ENCODE measurements around the gene IFITM10.
"Not testable (repeated sequence)": the region's sequence is repeated elsewhere in the genome, so short reads cannot be mapped to it uniquely, and the experiment has no call there.

Gene IFITM10

DNA sequence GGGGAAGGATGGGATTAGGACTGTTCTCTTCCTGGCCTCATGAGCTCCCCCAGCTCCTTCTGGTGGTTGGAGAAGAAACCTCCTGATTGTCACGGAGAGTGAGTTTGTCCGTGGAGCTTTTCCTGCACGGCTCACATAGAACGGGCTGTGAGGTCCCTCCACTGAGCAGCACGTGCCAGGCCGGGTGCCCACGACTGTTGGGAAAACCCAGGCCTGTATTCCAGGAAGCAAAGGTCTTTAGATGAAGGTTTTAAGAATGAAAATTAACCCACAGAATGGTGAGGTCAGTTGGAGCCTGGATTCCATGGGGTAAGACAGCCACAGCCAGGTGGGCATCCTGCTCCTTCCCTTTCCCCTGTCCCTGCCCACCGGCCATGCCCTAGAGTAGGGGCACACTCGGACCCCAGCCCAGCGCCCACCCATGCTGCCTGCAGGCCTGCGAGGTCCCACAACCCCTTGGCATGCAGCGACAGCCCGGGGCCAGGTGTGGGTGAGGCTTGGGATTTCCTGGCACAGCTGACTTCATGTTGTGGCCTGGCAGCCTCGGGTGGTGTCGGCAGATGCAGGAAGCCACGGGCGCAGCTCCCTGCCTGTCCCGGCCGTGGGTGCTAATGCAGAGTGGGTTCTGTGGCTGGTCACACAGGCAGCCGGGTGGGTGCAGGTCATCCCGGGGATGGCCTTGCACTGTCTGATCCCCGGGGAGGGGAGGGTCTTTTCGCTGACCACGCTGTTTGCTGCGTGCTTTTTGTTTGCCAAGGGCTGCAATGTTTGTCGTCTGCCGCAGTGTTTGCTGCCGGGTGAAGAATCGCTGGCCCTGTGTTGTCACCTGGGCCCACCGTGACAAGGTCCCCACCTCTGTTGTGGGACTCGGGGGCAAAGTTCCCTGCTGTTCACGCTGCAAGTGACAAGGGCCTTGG lies 60.9 kb downstream of the IFITM10 start:
- not testable (repeated sequence) for H3K9me3 ChIP-seq (ENCODE audit: control insufficient read depth in 1 of 2, low read length in 2 of 2); H3K4me3 ChIP-seq (ENCODE audit: low read depth in 1 of 2, low read length in 2 of 2); H3K9ac ChIP-seq (ENCODE audit: low read depth in 1 of 2, low read length in 2 of 2); H3K36me3 ChIP-seq (ENCODE audit: control insufficient read depth in 1 of 2, insufficient read depth in 2 of 2, low read length in 2 of 2); H3K27ac ChIP-seq (ENCODE audit: low read depth, low read length)
- H3K27me3 ChIP-seq (ENCODE audit: control insufficient read depth in 1 of 2, insufficient read depth in 2 of 2, low read length in 2 of 2) = peaks cover 0 to 18% of the 10 kb centered on the region in 2 donors
- peaks cover 15 to 19% of the 10 kb centered on the region in 2 donors for H3K4me1 ChIP-seq (ENCODE audit: control insufficient read depth in 1 of 2, insufficient read depth in 2 of 2, low read length in 2 of 2)

DNA sequence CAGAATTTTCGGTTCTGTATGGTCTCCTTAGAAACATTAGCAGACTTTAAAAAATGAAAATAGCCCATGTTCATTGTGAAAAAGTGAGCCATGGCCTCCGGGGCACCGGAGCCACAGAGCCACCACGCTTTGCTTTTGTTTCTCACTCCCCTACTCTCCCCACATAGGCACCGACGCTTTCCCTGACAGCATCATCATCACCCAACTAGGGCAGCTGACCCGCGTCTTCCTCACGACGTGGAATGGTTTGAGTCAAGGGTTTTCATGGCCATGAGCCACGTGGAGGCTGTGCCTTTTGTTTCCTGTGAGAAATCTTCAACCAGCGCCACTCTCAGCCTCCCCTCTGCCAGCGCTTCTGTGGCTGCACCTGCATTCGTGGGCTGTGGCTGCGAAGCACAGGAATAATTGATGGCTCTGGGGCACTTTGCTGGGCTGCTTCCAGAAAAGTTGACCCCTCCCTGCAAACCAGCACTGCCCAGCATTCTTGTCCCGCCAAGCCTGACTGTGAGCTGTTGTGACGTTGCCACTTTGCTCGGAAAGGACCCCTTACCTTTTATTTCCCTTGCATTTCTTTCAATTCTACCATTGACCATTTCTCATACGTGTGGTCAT lies 62.0 kb downstream of the IFITM10 start:
- not testable (repeated sequence) for H3K4me3 ChIP-seq (ENCODE audit: low read depth in 1 of 2, low read length in 2 of 2); H3K27ac ChIP-seq (ENCODE audit: low read depth, low read length); H3K36me3 ChIP-seq (ENCODE audit: control insufficient read depth in 1 of 2, insufficient read depth in 2 of 2, low read length in 2 of 2); H3K9me3 ChIP-seq (ENCODE audit: control insufficient read depth in 1 of 2, low read length in 2 of 2); H3K9ac ChIP-seq (ENCODE audit: low read depth in 1 of 2, low read length in 2 of 2)
- peaks cover 13 to 14% of the 10 kb centered on the region in 2 donors for H3K4me1 ChIP-seq (ENCODE audit: control insufficient read depth in 1 of 2, insufficient read depth in 2 of 2, low read length in 2 of 2)
- peaks cover 0 to 18% of the 10 kb centered on the region in 2 donors for H3K27me3 ChIP-seq (ENCODE audit: control insufficient read depth in 1 of 2, insufficient read depth in 2 of 2, low read length in 2 of 2)

DNA sequence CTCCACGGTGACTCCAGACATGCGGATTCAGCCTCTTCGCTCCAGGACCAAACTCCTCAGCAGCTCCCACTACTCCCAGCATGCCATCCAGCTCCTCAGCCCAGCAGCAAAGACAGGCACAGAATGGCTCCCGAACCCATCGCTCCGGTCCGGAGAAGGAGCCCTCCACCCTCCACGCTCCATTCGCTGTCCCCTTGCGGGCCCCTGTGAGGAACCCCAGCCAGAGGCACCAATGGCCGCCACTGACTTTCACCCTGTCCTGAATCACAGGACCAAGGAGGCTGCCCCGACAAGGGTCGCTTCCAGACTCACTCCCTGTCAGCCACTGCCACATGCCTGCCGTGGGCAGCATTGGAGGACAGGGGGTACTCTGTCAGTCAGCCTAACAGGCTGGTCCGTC lies 64.2 kb downstream of the IFITM10 start:
- H3K36me3 ChIP-seq (ENCODE audit: control insufficient read depth in 1 of 2, insufficient read depth in 2 of 2, low read length in 2 of 2); H3K9ac ChIP-seq (ENCODE audit: low read depth in 1 of 2, low read length in 2 of 2): not testable (repeated sequence)

DNA sequence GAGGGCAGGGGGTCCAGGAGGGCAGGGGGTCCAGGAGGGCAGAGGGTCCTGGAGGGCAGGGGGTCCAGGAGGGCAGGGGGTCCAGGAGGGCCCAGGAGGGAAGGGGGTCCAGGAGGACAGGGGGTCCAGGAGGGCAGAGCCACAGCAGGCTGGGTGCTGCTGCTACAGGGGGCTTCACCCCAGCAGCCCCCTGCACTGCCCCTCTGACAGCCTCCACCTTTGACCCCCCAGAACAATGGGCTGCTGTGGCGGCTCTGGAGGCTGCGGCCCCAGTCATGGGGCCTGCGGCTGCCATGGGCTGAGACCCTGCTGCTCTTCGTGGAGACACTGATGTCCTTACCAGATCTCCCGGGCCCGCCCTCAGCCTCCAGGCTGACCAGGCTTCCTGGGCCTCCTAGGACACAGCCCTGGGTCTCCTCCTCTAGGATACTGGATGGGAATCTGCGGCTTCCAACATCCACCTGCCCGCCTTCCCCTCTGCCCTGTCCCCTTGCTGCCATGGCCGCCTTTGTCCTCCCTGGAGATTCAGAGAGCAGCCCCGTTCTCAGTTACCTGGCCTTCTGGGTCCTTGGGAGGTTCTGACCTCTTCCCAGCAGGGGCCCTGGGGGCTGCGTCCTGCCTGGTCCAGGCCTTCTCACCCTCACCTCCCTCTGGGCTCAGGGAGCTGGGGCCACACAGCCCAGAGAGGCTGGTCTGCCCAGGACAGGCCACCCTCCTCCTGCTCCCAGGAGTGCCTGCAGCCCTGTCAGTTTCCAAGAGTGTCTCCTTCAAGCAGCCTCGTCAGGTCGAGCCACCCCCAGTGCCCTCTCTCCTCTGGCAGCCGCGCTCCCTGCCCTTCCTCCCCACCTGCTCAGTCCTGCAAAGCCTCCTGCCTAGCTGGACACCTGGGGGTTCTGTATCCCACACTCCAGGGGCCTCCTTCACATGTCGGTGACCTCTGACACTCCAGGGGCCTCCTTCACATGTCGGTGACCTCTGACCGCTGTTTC lies 65.2 kb downstream of the IFITM10 start:
- not testable (repeated sequence) for H3K4me3 ChIP-seq (ENCODE audit: low read depth in 1 of 2, low read length in 2 of 2); H3K9me3 ChIP-seq (ENCODE audit: control insufficient read depth in 1 of 2, low read length in 2 of 2); H3K27me3 ChIP-seq (ENCODE audit: control insufficient read depth in 1 of 2, insufficient read depth in 2 of 2, low read length in 2 of 2); H3K9ac ChIP-seq (ENCODE audit: low read depth in 1 of 2, low read length in 2 of 2); H3K4me1 ChIP-seq (ENCODE audit: control insufficient read depth in 1 of 2, insufficient read depth in 2 of 2, low read length in 2 of 2); H3K27ac ChIP-seq (ENCODE audit: low read depth, low read length); H3K36me3 ChIP-seq (ENCODE audit: control insufficient read depth in 1 of 2, insufficient read depth in 2 of 2, low read length in 2 of 2)

More for the DNA sequence above, 64.2 kb downstream of the IFITM10 start:
- H3K4me1 ChIP-seq (ENCODE audit: control insufficient read depth in 1 of 2, insufficient read depth in 2 of 2, low read length in 2 of 2); H3K9me3 ChIP-seq (ENCODE audit: control insufficient read depth in 1 of 2, low read length in 2 of 2); H3K27ac ChIP-seq (ENCODE audit: low read depth, low read length); H3K4me3 ChIP-seq (ENCODE audit: low read depth in 1 of 2, low read length in 2 of 2): not testable (repeated sequence)
- peaks cover 0 to 12% of the 10 kb centered on the region in 2 donors for H3K27me3 ChIP-seq (ENCODE audit: control insufficient read depth in 1 of 2, insufficient read depth in 2 of 2, low read length in 2 of 2)

DNA sequence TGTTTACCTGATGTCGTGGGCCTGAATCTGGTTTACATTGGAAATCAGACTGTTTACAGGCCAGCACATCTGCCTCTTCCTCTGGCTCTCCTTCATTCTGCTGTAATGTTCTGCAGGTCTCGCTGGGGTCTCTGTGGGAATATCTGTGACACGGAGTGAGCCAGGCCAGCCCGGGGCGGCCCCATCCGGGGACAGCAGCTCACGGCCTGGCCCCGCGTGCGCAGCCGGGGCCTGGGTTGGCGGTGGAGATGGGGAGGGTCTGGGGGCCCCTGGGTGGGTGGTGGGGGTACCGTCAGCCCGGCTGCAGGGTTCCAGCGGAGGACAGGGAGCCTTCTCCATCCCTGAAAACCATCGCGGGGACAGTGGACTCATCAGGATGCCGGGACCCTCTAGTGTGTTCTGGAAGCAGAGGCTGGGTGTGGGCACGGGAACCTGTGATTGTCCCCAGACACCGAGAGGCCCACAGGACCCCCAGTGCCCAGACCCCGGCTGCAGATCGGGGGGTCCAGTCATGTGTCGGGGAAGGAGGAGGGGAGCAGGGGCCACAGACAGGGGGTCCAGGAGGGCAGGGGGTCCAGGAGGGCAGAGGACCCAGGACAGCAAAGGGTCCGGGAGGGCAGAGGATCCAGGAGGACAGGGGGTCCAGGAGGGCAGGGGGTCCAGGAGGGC lies 66.4 kb downstream of the IFITM10 start:
- not testable (repeated sequence) for H3K4me3 ChIP-seq (ENCODE audit: low read depth in 1 of 2, low read length in 2 of 2); H3K9me3 ChIP-seq (ENCODE audit: control insufficient read depth in 1 of 2, low read length in 2 of 2); H3K27ac ChIP-seq (ENCODE audit: low read depth, low read length); H3K4me1 ChIP-seq (ENCODE audit: control insufficient read depth in 1 of 2, insufficient read depth in 2 of 2, low read length in 2 of 2); H3K36me3 ChIP-seq (ENCODE audit: control insufficient read depth in 1 of 2, insufficient read depth in 2 of 2, low read length in 2 of 2); H3K27me3 ChIP-seq (ENCODE audit: control insufficient read depth in 1 of 2, insufficient read depth in 2 of 2, low read length in 2 of 2); H3K9ac ChIP-seq (ENCODE audit: low read depth in 1 of 2, low read length in 2 of 2)

DNA sequence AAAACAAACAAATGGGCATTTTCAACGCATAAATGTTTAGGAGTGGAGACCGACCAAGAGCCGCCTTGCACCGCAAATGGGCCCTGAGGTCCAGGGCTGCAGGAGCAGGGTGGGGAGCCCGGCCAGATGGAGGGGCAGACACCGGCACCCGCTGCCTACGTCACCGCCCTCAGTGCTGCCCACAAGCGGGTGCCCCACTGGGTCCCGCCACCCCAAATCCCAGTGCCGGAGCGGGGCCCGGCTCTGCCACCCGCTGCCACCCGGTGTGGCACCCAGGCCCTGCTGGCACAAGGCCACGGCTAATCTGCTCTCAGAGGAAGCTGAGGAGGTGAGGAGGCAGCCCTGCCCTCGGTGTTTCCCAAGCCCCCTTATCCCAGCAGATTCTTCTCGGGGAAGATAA lies 67.2 kb downstream of the IFITM10 start:
- H3K36me3 ChIP-seq (ENCODE audit: control insufficient read depth in 1 of 2, insufficient read depth in 2 of 2, low read length in 2 of 2); H3K9me3 ChIP-seq (ENCODE audit: control insufficient read depth in 1 of 2, low read length in 2 of 2); H3K27me3 ChIP-seq (ENCODE audit: control insufficient read depth in 1 of 2, insufficient read depth in 2 of 2, low read length in 2 of 2); H3K27ac ChIP-seq (ENCODE audit: low read depth, low read length); H3K9ac ChIP-seq (ENCODE audit: low read depth in 1 of 2, low read length in 2 of 2); H3K4me1 ChIP-seq (ENCODE audit: control insufficient read depth in 1 of 2, insufficient read depth in 2 of 2, low read length in 2 of 2); H3K4me3 ChIP-seq (ENCODE audit: low read depth in 1 of 2, low read length in 2 of 2): not testable (repeated sequence)

Data from duodenal mucosa (tissue), 2 donors.